SHP77 (cell line): ENCODE measurements around the gene INSRR.

Experiments used
- DNase-seq, 2 experiments: peaks; one replicate each; lab custom pipeline; 2025; lab: John Stamatoyannopoulos, UW

INSRR gene

DNA sequence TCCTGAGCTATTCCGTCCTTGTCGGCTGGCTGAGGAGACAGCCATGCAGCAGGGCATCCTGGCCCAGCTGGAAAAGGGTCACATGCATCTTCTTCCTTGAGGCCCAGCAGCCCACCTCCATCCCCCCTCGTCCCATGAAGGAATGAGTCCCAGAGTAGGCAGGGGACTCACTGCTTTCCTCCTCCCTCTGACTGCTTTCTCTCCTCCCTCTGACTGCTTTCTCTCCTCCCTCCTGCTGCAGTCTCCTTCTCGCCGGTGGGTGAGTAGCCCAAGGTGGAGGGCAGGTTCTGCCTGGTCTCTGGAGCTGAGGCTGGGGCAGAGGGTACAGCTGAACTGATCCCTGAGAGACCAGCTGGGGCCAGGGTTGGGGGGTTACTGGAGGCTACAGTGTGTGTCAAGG, 15.2 kb upstream of the INSRR start:
- DNase-seq = no peak

DNA sequence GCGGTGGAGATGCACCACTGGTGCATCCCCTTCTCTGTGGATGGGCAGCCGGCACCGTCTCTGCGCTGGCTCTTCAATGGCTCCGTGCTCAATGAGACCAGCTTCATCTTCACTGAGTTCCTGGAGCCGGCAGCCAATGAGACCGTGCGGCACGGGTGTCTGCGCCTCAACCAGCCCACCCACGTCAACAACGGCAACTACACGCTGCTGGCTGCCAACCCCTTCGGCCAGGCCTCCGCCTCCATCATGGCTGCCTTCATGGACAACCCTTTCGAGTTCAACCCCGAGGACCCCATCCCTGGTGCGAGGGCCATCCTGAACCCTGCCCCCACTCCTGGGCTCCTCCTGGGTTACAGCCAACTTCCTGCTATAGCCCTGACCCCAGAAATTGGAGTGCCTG, 14.7 kb upstream of the INSRR start:
- DNase-seq = no peak

DNA sequence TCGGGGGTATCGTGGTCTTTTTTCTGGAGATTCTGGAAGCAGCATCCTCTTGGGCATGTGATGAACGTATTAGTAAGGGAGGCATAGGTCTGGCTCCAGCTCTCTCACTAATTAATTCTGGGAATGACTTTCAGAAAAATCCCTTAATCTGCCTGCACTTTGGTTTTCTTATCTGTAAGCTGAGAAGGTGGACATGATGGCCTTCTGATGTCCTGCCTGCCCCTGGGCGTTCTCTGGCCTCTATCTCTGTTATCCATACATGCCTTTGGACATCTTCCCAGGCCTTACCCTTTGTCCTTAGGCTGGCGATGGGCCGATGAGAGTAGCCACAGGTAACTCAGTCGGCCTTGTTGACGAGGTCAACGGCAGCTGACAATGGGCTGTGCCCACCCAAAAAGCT, 10.5 kb upstream of the INSRR start:
- no peak for DNase-seq

GRCh38 chr1:156868341-156868740, 9.4 kb upstream of the INSRR start:
- DNase-seq = no peak

DNA sequence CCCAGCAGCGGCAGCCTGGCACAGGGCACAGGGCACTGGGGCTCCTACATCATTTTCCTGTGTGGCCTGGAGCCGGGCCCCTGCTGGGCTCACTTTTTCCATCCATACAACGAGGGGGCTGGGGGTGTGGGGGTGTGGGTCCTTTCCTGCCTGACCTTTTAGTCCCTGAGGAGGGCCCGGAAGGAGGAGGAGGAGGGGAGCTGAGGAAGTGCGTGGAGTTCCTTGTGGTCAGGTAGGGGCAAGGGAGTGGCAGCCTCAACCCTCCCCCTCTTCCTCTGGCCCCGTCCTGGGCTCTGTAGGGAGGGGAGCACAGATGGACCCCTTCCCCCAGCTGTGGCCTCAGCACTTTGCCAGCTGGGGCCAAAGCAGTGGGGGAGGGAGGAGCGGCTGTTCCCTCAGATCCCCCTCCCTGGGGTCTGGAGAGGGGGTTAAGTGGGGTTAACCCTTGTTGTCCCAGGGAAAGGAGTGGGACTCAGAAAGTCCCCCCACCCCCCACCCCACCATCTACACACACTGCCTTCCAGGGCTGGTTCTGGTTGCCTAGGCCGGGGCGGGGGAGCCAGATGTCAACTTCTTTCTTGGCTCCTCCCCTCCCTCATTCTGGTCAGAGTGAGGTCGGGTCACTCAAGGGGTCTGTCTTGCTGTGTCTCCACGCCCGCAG, 7.5 kb upstream of the INSRR start:
- DNase-seq = no peak

GRCh38 chr1:156865865-156866248, 6.9 kb upstream of the INSRR start:
- no peak for DNase-seq

DNA sequence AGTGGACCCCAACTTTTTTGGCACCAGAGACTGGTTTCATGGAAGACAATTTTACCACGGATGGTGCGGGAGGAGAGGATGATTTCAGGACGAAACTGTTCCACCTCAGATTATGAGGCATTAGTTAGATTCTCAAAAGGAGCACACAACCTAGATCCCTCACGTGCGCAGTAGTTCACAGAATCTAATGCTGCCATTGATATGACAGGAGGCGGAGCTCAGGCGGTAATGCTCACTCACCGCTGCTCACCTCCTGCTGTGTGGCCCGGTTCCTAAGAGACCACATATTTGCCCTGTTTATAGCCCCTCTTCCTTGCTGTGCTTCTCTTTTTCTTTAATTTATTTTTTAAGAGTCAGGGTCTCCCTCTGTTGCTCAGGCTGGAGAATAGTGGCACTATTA, 6.3 kb upstream of the INSRR start:
- no peak for DNase-seq

DNA sequence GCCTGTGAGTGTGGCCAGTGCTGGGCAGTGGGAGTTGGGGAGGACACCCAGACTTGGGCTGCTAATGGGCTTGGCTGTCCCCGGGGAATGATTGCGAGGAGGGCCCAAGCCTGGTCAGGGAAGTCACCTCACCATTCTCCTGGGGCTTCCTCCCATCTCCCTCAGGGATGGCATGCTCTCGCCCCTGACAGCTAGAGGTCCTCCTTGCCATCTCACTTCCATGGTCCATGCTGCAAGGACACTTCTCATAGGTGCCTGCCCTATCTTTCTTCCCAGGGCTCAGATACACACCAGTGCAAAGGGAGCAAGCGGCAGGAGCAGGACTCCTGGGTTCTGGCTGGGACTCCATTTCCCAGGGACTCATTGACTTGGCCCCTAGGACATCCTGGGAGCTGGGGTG, 5.9 kb upstream of the INSRR start:
- DNase-seq = no peak

- DNase-seq = no peak
Observed at GRCh38 chr1:156863631-156864030, 4.7 kb upstream of the INSRR start.

GRCh38 chr1:156862997-156863599, 4.2 kb upstream of the INSRR start:
- no peak for DNase-seq

DNA sequence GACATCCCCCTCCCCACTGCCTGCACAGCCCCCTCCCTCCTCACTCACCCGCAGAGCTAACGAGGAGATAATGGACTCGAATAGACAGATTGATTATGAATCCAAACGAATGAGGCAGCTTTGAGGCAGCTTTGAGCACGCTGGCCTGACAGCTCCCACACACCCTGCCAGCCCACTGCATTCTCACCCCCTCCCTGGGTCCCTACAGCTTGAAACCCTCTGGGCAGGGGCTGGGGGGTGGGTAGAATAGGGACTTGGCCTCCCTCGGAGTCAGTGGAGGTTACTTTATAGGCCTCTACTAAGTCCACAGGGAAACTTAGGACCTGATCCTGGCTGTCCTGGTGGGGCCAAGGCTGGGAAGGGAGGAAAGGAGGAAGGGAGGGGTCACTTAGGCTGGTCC, 3.7 kb upstream of the INSRR start:
- DNase-seq = no peak

DNA sequence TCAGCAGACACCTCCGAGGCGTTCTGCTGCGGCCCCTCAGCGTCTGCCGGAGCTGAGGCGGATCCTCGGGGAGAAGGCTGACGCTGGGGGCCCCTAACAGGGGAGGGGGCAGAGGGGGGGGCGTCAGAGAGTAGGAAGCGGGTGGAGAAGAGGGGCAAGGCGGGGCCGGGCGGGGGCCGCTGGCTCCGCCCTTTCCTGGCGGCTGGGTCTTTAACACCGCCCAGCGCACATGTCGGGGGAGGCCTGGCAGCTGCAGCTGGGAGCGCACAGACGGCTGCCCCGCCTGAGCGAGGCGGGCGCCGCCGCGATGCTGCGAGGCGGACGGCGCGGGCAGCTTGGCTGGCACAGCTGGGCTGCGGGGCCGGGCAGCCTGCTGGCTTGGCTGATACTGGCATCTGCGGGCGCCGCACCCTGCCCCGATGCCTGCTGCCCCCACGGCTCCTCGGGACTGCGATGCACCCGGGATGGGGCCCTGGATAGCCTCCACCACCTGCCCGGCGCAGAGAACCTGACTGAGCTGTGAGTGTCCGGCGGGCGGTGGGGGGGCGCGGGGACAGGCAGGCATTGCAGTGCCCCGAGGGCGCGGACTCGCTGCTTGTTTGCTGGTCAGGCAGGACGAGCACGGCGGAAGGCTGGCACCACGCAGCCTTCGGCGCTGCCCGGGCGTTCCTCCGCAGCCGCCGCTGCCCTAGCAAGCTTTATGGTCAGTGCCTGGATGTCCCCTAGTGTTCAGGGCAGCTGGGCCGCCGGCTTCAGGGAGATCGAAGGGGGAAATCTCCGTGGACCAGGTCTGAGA, 1.9 kb upstream of the INSRR start, which contains the start of gene NTRK1:
Gene NTRK1, plus strand, starts transcription at position 238 of the 796 bp plus-strand sequence. Its CDS starts 70 bp downstream, at position 308.
- peak; percentile 84 to 86 for DNase-seq

- DNase-seq = peak; percentile 45 to 71
Observed at GRCh38 chr1:156860113-156860627, 1.3 kb upstream of the INSRR start.

DNA sequence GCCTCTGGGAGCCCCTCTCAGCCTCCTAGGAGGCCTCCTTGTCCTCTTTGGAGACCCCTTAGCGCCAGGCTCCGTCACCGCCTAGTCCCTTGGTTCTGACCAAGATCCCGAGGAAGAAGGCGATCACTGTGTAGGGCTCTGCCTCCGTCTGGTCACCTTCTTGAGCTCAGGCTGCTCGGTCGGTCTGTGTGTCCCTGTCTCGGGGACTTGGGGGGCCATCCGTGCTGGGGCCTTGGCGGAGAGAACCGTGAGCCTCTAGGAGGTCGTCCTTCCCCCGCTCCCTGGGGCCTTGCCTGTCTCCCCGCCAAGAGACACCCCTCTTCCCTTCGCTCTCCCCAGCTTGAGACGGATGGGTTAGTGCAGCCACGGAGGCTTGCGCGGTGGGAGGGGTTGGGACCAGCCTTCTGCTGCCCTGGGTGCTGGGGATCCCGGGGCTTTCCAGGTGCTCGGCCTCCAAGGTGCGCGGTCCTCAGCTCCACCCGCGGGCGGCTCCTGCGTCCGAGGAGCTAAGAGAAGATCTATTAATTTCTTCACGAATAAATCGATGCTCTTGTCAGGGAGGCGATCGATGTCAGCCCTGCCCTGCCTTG, 701 bp upstream of the INSRR start:
- no peak for DNase-seq

- no peak for DNase-seq
Observed at GRCh38 chr1:156858555-156858956, 361 bp downstream of the INSRR start.

- DNase-seq = no peak
Observed at GRCh38 chr1:156857532-156857931, 1.4 kb downstream of the INSRR start.

DNA sequence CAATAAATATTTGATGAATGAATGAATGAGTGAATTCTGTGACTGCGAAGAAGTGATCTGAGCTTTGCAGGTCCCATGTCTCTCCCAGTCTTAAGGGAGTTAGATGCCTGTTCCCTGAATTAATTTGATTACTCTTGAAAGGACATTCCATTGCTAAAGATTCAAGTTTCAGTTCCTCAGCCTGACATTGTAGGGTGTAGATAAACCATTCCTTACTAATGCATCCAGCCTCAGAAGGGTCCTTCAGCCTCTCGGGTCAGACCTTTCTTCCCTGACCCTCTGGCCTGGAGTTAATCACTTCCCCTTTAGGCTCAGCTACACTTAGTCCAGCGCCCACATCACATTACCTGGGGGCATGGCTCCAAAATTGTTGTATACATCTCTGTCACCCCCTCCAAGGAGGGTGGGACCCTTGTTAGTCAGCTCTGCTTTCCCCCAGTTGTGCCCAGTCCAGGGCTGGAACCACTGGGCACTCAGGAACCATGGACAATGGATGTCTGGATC, 2.6 kb downstream of the INSRR start:
- DNase-seq = no peak

DNA sequence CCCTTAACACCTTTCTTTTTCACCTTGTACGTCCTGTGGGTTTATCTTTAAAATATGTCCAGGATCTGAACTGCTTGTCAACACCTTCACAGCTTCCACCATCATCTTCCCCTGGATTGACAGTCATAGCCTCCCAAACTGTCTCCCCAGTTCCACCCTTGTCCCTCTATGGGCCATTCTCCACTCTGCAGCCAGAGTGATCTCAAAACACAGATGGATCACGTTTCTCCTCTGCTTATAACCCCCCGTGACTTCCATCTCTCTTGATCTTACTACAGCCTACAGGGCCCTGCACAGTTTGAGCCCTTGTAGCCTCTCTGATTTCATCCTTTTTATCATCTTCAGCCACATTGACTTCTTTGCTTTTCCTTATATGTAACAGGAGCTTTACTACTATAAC, 4.3 kb downstream of the INSRR start:
- DNase-seq = no peak

DNA sequence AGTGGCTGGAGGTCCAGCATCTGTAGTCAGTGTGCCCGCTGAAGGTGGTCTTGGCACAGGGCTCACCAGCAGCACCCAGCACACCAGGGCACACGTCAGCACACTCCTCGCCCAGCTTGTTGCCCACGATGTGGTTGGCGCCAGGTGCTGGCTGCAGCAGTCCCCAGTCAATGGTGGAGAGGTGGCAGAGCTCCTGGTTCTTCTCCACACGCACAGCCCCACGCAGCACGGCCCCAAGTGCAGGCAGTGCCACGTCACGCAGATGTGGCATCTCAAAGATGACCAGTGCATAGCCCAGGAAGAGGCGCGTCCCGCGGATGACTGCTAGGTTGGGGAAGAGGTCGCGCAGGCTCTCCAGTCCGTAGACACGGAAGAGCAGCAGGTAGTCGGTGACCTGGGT, 5.2 kb downstream of the INSRR start:
- no peak for DNase-seq

DNA sequence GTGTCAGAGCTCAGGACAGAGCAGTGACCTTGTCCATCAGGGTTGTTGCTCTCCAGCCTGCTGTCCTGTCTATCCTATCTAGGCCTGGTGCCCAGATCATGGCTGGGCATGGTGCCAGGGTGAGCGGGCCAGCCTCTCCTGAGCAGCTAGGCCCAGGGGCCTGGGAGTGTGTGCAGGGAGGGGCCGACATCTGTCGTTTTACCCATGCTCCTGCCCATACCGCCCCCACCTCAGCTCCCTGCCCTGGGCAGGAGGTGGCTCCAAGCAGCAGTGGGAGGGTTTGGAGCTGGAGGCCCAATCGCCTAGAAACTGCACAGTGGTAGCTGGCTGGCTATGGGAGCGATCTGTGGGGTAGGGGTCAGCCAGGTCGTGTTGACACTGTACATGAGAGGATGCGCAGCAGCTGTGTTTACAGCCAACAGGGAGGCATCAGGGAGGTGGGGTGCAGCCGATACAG, 6.5 kb downstream of the INSRR start:
- DNase-seq = peak; percentile 99

- DNase-seq = peak in 1 of 2 experiments; percentile 72
Observed at GRCh38 chr1:156851779-156852417, 7.0 kb downstream of the INSRR start.

GRCh38 chr1:156849151-156849496, 9.8 kb downstream of the INSRR start:
- no peak for DNase-seq
